ENCODE measurements around the gene KLK1. TPM values are rescaled to one million over a fixed set of nuclear protein-coding genes. Genes with fewer than 3 reads are reported as not detected.

The KLK1 gene
- polyA plus RNA-seq (2011; rRNA removed) (0.15 and 0.17 TPM in 2 replicates), polyA minus RNA-seq (2011; rRNA and poly(A)+ RNA removed) (not detected in 2 replicates)

GRCh38 chr19:50823389-50824042 lies at the start of gene KLK1:
Gene KLK1 (minus strand): TSS chr19:50823787. CDS start chr19:50823748, 39 bp downstream.
- no peak for TF ChIP-seq CTCF (IDR thresholded peaks at IDR 0.05; ENCODE audit: insufficient read depth, low read depth, low read length)
- DNase-seq (ENCODE audit: low read depth) = no peak
- peaks cover 22% of the 10 kb centered on the region for H3K27me3 ChIP-seq (ENCODE audit: control insufficient read depth, insufficient read depth, low read length)
- ChIA-PET CTCF (no interaction called here), POLR2A (no interaction called here)
- no peaks in the 10 kb centered on the region for H3K36me3 ChIP-seq (ENCODE audit: control insufficient read depth, insufficient read depth, low read length)
- no peak within 1 kb of the TSS for H3K4me3 ChIP-seq (ENCODE audit: low read depth, low read length)

- TF ChIP-seq CTCF (IDR thresholded peaks at IDR 0.05; ENCODE audit: insufficient read depth, low read depth, low read length) = no peak
- H3K4me3 ChIP-seq (ENCODE audit: low read depth, low read length) = no peak within 1 kb of the TSS
- DNase-seq (ENCODE audit: low read depth) = no peak
- ChIA-PET CTCF (no interaction called here), POLR2A (no interaction called here)
- no peaks in the 10 kb centered on the region; the same call in 1 of the 2 replicates for H3K27me3 ChIP-seq (ENCODE audit: control insufficient read depth, insufficient read depth, low read length)
- H3K36me3 ChIP-seq (ENCODE audit: control insufficient read depth, insufficient read depth, low read length) = no peaks in the 10 kb centered on the region
Observed at GRCh38 chr19:50873056-50873455, 49.5 kb upstream of the KLK1 start, which contains the start of gene KLK2. Gene KLK2 (plus strand): TSS chr19:50873439. CDS start chr19:50873474, 35 bp downstream.

- DNase-seq (ENCODE audit: low read depth) = no peak
- TF ChIP-seq CTCF (IDR thresholded peaks at IDR 0.05; ENCODE audit: insufficient read depth, low read depth, low read length) = no peak
- H3K27me3 ChIP-seq (ENCODE audit: control insufficient read depth, insufficient read depth, low read length) = no peaks in the 10 kb centered on the region; the same call in 1 of the 2 replicates
- POLR2A ChIA-PET = no interaction called here
- CTCF ChIA-PET = no interaction called here
- no peak overlapping the region for H3K4me3 ChIP-seq (ENCODE audit: low read depth, low read length)
- no peaks in the 10 kb centered on the region for H3K36me3 ChIP-seq (ENCODE audit: control insufficient read depth, insufficient read depth, low read length)
Observed at GRCh38 chr19:50870417-50871089, 47.0 kb upstream of the KLK1 start.

- ChIA-PET CTCF (interaction anchor here (0.6 kb wide), 1 partner anchor 1586 kb away, joined by 4 read pairs; no protein-coding TSS in a partner anchor), POLR2A (no interaction called here)
- no peak for TF ChIP-seq CTCF (IDR thresholded peaks at IDR 0.05; ENCODE audit: insufficient read depth, low read depth, low read length)
- DNase-seq (ENCODE audit: low read depth) = no peak
- no peaks in the 10 kb centered on the region for H3K36me3 ChIP-seq (ENCODE audit: control insufficient read depth, insufficient read depth, low read length)
- no peak overlapping the region for H3K4me3 ChIP-seq (ENCODE audit: low read depth, low read length)
- H3K27me3 ChIP-seq (ENCODE audit: control insufficient read depth, insufficient read depth, low read length) = no peaks in the 10 kb centered on the region; the same call in 1 of the 2 replicates
Observed at GRCh38 chr19:50869479-50869878, 45.9 kb upstream of the KLK1 start.

DNA sequence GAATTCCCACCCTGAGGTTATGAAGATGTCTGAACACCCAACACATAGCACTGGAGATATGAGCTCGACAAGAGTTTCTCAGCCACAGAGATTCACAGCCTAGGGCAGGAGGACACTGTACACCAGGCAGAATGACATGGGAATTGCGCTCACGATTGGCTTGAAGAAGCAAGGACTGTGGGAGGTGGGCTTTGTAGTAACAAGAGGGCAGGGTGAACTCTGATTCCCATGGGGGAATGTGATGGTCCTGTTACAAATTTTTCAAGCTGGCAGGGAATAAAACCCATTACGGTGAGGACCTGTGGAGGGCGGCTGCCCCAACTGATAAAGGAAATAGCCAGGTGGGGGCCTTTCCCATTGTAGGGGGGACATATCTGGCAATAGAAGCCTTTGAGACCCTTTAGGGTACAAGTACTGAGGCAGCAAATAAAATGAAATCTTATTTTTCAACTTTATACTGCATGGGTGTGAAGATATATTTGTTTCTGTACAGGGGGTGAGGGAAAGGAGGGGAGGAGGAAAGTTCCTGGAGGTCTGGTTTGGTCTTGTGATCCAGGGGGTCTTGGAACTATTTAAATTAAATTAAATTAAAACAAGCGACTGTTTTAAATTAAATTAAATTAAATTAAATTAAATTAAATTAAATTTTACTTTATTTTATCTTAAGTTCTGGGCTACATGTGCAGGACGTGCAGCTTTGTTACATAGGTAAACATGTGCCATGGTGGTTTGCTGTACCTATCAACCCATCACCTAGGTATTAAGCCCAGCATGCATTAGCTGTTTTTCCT lies 38.1 kb upstream of the KLK1 start:
- no peak overlapping the region for H3K4me3 ChIP-seq (ENCODE audit: low read depth, low read length)
- no peaks in the 10 kb centered on the region for H3K27me3 ChIP-seq (ENCODE audit: control insufficient read depth, insufficient read depth, low read length)
- TF ChIP-seq CTCF (IDR thresholded peaks at IDR 0.05; ENCODE audit: insufficient read depth, low read depth, low read length) = no peak
- H3K36me3 ChIP-seq (ENCODE audit: control insufficient read depth, insufficient read depth, low read length) = no peaks in the 10 kb centered on the region
- ChIA-PET CTCF (no interaction called here), POLR2A (no interaction called here)
- DNase-seq (ENCODE audit: low read depth) = no peak
